Measurements from ENCODE around the gene SLC38A11.

- TF ChIP-seq CTCF (IDR thresholded peaks at IDR 0.05) (no peak), MAX (IDR thresholded peaks at IDR 0.05; ENCODE audit: low read depth) (no peak), NRF1 (IDR thresholded peaks at IDR 0.05; ENCODE audit: low read depth, low read length) (no peak), TAF1 (IDR thresholded peaks at IDR 0.05; ENCODE audit: borderline replicate concordance, low read depth, low read length) (no peak), CHD2 (IDR thresholded peaks at IDR 0.05; ENCODE audit: low read length, partially characterized antibody) (no peak), RAD21 (IDR thresholded peaks at IDR 0.05; ENCODE audit: low read length) (no peak), POLR2AphosphoS5 (IDR thresholded peaks at IDR 0.05; ENCODE audit: low read depth, low read length) (no peak)
These were observed 48.4 kb downstream of the SLC38A11 start for GRCh38 chr2:164906947-164907346.

Measured in SK-N-SH (cell line).